Measurements from ENCODE around the gene TKFC.
"Not testable (repeated sequence)": the region's sequence is repeated elsewhere in the genome, so short reads cannot be mapped to it uniquely, and the experiment has no call there.

TKFC gene

DNA sequence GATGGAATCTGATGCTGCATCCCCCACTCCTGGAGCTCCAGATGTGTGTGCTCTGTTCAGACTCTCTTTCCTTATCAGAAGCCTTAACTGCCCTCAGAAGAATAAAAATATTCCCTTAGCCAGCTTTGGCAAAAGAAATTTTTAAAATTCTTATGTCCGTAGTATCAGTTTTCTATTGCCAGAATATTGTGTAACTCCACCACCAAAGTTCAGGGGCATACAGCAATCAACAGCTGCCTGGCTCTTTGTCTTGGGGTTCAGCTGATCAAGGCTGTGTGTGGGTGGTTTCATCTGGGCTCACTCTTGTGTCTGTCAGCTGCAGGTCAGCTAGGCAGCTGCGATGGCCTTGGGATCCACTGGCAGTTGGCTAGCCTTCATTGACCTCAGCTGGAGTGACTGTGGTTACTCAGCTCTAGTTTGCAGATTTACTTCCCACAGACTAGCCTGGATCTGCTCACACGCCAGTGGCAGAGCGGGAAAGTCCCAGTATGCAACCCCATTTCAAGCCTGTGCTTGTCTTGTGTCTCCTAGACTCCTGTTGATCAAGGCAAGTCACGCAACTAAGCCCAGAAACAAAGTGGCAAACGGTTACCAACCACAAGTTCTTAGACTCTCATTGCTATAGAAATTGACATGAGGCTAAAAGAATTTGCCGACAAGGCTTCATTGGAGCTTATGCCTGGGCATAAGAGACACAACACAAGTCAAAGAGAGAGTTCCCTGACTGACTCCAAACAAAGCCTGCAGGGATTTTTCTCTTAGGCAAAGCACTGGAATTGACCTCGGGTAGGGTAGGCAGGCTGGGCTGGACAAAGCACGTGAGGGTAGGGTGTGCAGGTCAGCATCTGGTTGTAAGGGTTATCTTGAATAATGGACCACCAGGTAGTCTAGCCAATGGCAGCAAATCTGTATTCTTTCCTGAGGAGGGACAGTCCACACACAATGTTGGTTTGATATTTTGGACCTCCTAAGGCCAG is 36.6 kb downstream of the TKFC start:
- DNase-seq = no peak

DNA sequence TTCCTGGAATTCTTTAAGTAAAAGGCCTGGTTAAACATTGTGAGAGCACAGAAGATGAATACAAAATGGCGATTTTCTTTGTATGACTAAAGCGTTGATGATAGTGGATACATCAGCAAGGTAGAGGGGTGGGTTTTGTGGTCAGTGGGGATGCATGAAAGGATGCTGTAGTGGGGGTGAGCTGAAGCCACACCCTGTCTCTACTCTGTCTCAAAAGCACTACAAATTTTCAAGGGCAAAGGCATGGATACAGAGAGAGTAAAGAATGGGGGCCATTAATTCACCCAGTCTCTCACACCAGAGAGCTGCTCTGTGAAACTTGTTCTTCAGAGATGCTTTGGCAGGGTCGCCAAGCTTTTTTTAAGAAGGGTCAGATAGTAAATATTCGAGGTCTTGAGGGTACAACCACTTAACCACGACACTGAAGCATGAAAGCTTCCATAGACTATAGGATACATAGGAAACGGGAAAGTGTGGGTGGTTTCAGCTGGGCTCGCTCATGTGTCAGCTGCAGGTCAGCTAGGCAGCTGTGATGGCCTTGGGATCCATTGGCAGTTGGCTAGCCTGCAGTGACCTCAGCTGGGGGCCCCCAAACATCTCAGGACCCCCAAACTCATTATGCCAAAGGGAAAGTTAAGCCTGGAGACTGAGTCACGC is 37.4 kb downstream of the TKFC start:
- no peak for DNase-seq

GRCh38 chr11:61372659-61373420 is 39.8 kb downstream of the TKFC start:
- no peak for DNase-seq

- no peak for DNase-seq
Observed at GRCh38 chr11:61375761-61376108, 42.7 kb downstream of the TKFC start.

GRCh38 chr11:61377461-61378160 is 44.6 kb downstream of the TKFC start:
- DNase-seq = no peak

DNA sequence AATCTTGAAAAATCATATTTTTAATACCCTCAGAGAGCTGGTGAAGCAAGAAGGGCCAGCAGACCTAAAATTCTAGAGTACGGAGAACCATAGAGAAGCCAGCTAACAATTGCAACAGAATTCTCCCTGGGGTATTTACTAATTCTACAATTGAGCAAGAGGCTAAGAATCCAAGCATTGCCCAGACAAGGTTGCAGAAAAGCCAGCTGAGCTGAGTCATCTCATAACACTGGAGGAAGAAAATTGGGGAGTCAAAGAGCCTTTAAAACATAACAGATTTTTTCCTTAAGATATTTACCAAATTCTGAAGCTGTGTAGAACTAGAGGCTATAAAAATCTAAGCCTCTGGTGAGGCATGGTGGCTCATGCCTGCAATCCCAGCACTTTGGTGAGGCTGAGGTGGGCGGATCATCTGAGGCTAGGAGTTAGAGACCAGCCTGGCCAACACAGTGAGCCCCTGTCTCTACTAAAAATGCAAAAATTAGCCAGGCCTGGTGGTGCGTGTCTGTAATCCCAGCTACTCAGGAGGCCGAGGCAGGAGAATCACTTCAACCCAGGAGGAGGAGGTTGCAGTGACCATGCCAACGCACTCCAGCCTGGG is 45.8 kb downstream of the TKFC start:
- DNase-seq = no peak

DNA sequence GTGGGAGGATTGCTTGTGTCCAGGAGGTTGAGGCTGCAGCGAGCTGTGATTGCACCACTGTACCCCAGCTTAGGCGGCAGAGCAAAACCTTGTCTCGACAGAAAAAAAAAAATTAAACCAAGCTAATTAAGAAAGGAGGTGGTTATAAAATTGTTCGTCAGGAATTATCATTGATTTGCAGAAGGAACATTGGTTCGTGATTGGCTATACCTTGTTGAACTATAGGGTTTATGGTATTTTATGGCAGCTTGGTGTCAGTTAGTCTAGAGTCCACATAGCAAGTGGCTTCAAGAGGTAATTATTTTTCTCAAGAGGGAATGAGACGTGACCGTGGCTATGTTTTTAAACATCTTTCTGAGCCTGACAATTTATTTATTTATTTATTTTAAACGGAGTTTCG is 47.9 kb downstream of the TKFC start:
- DNase-seq = no peak

DNA sequence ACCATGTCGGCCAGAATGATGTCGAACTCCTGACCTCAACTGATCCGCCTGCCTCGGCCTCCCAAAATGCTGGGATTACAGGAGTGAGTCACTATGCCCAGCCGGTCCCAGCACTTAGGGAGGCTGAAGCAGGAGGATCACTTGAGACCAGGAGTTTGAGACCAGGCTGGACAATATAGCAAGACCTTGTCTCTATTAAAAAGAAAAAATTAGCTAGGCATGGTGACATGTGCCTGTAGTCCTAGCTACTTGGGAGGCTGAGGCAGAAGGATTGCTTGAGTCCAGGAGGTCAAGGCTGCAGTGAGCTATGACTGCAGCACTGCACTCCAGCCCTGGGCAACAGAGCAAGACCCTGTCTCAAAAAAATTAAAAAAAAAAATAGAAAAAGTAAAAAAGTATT is 50.8 kb downstream of the TKFC start:
- not testable (repeated sequence) for DNase-seq

DNA sequence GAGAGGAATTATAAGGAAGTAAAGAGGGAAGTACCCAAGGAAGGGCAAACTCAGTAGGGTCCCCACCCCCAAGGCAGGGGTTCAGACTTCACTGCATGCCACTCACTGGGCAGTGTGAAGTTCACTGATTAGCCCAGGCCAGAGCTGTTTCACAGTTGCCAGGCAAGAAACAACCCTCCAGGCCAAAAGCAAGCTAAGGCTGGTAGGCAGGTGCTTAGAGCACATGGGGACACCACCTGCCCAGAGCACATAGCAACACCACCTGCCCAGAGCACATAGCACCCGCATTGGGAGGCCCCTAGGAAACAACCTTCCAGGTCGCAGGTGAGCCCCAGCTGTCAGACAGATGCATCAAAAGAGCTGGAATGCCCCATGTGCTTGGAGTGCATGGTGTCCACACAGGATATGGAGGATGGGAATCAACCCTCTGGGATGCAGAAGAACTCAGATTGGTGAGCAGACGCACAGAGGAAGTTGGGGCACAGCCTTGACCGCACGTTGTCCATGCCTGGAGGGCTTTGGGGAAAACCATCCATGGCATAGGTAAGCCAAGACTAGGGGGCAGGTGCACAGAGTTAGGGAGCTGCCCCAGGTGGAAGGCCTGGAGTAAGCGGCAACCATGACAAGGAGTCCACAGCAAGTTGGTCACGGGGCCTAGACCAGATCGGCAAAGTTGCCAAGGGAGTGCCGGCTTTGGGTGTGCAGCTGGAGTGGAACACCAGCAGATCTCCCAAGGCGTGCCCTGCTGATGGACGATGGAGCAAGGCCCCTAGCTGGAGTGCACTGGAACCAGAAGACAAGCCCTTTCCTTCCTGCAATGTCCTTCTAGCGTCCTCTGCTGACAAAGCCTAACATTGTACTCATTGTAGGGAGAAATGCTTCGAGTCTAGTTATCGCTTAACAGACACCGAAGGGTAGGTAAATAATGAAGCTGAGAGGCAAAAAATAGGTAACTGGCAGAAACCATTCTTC is 51.5 kb downstream of the TKFC start:
- no peak for DNase-seq

GRCh38 chr11:61390161-61390560 is 57.1 kb downstream of the TKFC start:
- DNase-seq = no peak

DNA sequence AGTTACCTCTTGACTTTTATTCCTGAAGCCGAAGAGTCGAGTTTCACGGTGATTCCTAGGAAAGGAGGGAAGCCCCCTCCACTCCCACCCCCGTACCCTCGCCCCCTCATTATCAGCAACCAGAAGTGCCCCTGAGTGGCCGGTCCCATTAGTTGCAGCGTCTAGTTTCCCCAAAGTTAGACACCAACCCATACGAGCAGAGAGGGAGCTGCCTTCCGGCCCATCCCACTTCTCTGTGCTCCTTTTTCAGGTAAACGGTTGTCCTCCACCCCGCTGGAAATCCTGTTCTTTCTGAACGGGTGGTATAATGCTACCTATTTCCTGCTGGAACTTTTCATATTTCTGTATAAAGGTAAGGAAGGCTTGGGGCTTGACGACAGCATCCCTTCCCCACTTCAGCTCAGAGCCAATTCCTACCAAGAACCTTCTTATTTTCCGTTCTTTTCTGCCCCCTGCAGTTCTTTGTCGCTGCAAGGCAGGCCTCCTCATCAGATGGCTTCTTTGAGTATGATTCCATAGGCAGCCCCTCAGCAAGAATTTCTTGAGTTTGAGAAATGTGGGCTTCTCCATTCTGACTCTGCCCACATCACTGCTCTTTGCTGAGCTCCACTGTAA is 60.1 kb downstream of the TKFC start:
- DNase-seq = no peak

All from NCI-H2029 treated with DMSO at 0.1 percent for 48 hours (cell line).